ENCODE data around the gene PIK3CB.

DNA sequence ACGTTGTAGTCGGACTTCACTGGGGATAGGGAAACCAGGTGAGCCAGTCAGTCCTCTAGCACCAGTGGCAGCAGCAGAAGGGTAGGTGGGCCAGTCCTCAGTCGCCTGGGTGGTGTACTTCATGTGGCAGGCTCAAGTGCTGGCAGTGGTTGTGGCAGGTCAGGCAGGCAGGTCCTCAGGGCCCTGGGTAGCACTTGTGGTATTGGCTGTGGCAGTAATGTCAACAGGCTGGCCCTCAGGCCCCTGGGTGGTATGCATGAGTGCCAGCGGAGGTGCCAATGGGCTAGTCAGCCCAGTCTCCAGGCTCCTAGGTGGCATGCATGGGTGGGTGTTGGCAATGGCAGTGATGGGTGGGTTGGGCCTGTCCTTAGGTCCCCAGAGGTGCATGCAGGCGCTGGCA is 185.6 kb downstream of the PIK3CB start:
- TF ChIP-seq, protein P1, sequence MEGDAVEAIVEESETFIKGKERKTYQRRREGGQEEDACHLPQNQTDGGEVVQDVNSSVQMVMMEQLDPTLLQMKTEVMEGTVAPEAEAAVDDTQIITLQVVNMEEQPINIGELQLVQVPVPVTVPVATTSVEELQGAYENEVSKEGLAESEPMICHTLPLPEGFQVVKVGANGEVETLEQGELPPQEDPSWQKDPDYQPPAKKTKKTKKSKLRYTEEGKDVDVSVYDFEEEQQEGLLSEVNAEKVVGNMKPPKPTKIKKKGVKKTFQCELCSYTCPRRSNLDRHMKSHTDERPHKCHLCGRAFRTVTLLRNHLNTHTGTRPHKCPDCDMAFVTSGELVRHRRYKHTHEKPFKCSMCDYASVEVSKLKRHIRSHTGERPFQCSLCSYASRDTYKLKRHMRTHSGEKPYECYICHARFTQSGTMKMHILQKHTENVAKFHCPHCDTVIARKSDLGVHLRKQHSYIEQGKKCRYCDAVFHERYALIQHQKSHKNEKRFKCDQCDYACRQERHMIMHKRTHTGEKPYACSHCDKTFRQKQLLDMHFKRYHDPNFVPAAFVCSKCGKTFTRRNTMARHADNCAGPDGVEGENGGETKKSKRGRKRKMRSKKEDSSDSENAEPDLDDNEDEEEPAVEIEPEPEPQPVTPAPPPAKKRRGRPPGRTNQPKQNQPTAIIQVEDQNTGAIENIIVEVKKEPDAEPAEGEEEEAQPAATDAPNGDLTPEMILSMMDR (IDR thresholded peaks at IDR 0.05; ENCODE audit: insufficient read depth, low read length, poor library complexity, severe bottlenecking), result no peak
- no peak for TF ChIP-seq EZH2phosphoT487 (conservative IDR thresholded peaks at IDR 0.05; ENCODE audit: low read length)
